Endothelial cell of umbilical vein (primary cell): Measurements from ENCODE around the gene RNF213.
"Not testable (repeated sequence)": the region's sequence is repeated elsewhere in the genome, so short reads cannot be mapped to it uniquely, and the experiment has no call there.

Source experiments
- EZH2 ChIP-seq: IDR thresholded peaks from 2 replicates; pipeline ENCODE4 v1.6.1; 2012; ENCODE audit warnings: borderline replicate concordance, low read depth, mild to moderate bottlenecking, moderate library complexity, low read length, inconsistent platforms; ENCODE audit not compliant: severe bottlenecking
- POLR2A ChIP-seq: IDR thresholded peaks from 2 replicates; pipeline ENCODE4 v1.6.1; 2012; ENCODE audit warnings: low read depth, mild to moderate bottlenecking, control low read depth, low read length
- TF ChIP-seq, protein P1 (sequence below), 2 donors: IDR thresholded peaks; 1 replicate in 1 of 2; 2 replicates in 1 of 2; pipeline ENCODE4 v1.5.1; 2011; ENCODE audit warnings: low read length in 2 of 2, mild to moderate bottlenecking in 2 of 2, moderate library complexity in 2 of 2, control low read depth in 1 of 2, inconsistent platforms in 1 of 2, low read depth in 1 of 2; ENCODE audit not compliant: insufficient read depth in 1 of 2; ENCODE audit errors: extremely low read depth in 1 of 2

DNA sequence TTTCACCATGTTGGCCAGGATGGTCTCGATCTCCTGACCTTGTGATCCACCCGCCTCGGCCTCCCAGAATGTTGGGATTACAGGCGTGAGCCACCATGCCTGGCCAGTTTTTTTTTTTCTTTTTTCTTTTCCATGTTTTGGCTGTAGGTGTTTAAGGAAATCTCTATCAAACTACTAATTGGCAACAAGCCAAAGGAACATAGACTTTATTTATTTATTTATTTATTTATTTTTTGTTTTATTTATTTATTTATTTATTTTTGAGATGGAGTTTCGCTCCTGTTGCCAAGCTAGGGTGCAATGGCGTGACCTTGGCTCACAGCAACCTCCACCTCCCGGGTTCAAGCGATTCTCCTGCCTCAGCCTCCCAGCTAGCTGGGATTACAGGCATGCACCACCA is 15.2 kb downstream of the RNF213 start:
- not testable (repeated sequence) for TF ChIP-seq POLR2A, EZH2
- TF ChIP-seq, protein P1, sequence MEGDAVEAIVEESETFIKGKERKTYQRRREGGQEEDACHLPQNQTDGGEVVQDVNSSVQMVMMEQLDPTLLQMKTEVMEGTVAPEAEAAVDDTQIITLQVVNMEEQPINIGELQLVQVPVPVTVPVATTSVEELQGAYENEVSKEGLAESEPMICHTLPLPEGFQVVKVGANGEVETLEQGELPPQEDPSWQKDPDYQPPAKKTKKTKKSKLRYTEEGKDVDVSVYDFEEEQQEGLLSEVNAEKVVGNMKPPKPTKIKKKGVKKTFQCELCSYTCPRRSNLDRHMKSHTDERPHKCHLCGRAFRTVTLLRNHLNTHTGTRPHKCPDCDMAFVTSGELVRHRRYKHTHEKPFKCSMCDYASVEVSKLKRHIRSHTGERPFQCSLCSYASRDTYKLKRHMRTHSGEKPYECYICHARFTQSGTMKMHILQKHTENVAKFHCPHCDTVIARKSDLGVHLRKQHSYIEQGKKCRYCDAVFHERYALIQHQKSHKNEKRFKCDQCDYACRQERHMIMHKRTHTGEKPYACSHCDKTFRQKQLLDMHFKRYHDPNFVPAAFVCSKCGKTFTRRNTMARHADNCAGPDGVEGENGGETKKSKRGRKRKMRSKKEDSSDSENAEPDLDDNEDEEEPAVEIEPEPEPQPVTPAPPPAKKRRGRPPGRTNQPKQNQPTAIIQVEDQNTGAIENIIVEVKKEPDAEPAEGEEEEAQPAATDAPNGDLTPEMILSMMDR (IDR thresholded peaks at IDR 0.05; ENCODE audit: extremely low read depth in 1 of 2, insufficient read depth in 1 of 2, low read depth in 1 of 2, low read length in 2 of 2), result not testable (repeated sequence)
